ENCODE results near the gene TMEM220. TPM values are rescaled to one million over a fixed set of nuclear protein-coding genes. Genes with fewer than 3 reads are reported as not detected.

Gene TMEM220
- polyA plus RNA-seq (2012; ENCODE audit: missing spikeins): 0.81 TPM

DNA sequence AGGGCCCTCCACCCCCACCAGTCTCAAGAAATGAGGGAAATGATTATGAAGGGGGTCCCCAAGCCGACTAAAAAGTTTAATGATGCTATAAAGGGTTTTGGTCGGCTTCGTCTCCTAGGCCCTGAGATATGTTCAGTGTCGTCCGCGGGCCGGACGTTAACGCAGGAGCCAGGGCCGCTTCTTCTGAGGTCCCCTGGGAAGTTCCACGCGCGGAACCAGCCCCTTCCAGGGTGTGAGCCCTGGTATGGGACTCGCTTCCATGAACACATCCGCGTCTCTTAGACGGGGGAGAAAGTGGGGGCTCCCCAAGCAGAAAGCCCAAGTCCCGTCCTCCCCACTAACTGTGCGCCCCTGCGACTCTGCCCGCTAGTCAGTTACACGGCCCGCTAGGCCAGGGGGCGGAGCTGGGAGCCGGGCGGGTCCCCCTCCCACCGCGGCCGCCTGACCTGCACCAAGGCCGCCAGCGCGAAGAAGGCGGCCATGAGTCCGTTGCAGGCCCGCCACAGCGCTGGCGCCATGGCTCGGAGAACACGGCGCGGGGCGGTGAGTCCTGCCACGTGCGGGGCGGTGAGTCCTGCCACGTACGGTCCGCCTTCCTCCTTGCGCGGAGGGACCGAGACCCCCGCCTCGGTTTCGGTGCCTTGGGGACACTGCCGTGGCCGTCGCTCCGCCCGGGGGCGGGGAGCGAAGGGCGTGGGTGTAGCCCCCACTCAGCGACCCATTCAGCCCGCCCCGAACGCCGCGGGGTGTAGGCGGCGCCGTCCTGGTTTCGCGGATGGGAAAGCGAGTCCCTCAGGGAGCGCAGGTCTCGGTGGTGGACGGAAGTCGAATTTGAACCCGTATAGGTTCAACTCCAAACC, at the start of gene TMEM220:
TMEM220 (minus strand) TSS at position 690 of the 860 bp plus-strand sequence; CDS start at position 518, 172 bp downstream.
- DNase-seq (ENCODE audit: insufficient read length) (peak; percentile 25), FAIRE-seq (peak; percentile 58)
- TF ChIP-seq POLR2AphosphoS5 (IDR thresholded peaks at IDR 0.05; ENCODE audit: low read depth, low read length): no peak
- TF ChIP-seq POLR2A (IDR thresholded peaks at IDR 0.05; ENCODE audit: low read depth, low read length): peak; percentile 15; the same call in 1 of the 2 replicates
- TF ChIP-seq TAF1 (IDR thresholded peaks at IDR 0.05; ENCODE audit: borderline replicate concordance, low read depth, low read length): no peak

DNA sequence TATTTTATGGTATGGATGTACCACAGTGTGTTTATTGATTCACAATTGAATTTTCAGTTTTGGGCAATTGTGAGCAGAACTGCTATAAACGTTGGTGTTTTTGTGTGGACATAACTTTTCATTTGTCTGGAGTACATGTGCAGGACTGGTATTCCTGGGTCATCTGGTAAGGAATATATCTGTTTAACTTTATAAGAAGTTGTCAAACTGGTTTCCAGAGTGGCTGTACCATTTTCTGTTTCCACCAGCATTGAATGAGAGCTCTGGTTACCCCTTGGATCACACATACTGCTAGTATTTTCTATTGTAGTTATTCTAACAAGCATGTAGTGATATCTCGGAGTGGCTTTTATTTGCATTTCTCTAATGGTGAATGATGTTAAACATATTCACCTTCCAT, 49.8 kb upstream of the TMEM220 start:
- no peak for FAIRE-seq
- no peak for DNase-seq (ENCODE audit: insufficient read length)
- TF ChIP-seq TAF1 (IDR thresholded peaks at IDR 0.05; ENCODE audit: borderline replicate concordance, low read depth, low read length): no peak
- TF ChIP-seq POLR2AphosphoS5 (IDR thresholded peaks at IDR 0.05; ENCODE audit: low read depth, low read length): no peak
- TF ChIP-seq POLR2A (IDR thresholded peaks at IDR 0.05; ENCODE audit: low read depth, low read length): no peak

- DNase-seq (ENCODE audit: insufficient read length) (no peak), FAIRE-seq (no peak)
- no peak for TF ChIP-seq TAF1 (IDR thresholded peaks at IDR 0.05; ENCODE audit: borderline replicate concordance, low read depth, low read length)
- TF ChIP-seq POLR2AphosphoS5 (IDR thresholded peaks at IDR 0.05; ENCODE audit: low read depth, low read length): no peak
- TF ChIP-seq POLR2A (IDR thresholded peaks at IDR 0.05; ENCODE audit: low read depth, low read length): no peak
Measured at GRCh38 chr17:10777890-10778289, 48.1 kb upstream of the TMEM220 start.

DNA sequence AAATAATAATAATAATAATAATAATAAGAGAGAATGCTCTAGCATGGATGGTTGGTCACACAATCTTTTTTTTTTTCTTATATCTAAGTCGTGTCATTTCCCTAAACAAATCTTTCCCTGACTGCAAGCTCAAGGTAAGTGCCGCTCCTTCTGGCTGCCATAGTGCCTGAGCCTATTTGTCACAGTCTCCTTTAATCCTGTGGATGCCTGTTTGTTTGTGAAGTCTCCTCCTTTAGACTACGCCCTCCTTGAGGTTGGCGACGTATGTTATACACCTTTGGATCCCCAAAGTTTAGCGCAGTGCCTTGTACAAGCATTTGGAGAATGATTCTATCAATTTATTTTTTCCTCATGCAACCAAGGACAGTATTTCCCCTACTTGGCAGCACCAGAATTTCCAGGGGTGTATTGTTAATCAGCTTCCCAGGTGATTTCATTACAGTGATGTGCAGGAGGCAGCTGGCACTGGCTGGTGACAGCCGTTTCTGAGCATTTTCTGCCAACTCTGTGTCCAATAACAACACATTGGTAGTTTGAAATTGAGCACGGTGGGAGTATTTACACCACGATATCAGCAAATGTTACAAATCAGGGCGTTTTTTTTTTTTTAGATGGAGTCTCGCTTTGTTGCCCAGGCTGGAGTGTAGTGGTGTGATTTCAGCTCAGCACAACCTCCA, 47.4 kb upstream of the TMEM220 start:
- DNase-seq (ENCODE audit: insufficient read length) (no peak), FAIRE-seq (no peak)
- TF ChIP-seq POLR2A (IDR thresholded peaks at IDR 0.05; ENCODE audit: low read depth, low read length) (no peak), TAF1 (IDR thresholded peaks at IDR 0.05; ENCODE audit: borderline replicate concordance, low read depth, low read length) (no peak), POLR2AphosphoS5 (IDR thresholded peaks at IDR 0.05; ENCODE audit: low read depth, low read length) (no peak)

DNA sequence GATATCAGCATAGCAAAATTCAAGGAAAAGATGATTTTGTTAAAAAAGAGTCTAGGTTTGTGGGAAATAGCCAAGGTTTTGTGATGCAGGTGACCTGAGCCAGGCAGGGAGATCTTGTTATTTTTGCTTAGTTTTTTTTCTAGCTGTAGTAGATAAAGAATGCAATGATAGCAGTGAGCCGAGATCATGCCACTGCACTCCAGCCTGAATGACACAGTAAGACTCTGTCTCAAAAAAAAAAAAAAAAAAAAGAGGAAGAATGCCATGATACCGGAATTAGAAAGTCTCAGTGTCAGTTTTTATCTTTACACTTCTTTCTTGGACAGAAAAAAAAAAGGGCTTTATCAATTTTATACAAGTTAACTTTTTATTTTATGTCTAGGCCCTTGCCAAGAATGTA, 46.6 kb upstream of the TMEM220 start:
- no peak for DNase-seq (ENCODE audit: insufficient read length)
- TF ChIP-seq TAF1 (IDR thresholded peaks at IDR 0.05; ENCODE audit: borderline replicate concordance, low read depth, low read length) (no peak), POLR2AphosphoS5 (IDR thresholded peaks at IDR 0.05; ENCODE audit: low read depth, low read length) (no peak)
- FAIRE-seq: no peak

DNA sequence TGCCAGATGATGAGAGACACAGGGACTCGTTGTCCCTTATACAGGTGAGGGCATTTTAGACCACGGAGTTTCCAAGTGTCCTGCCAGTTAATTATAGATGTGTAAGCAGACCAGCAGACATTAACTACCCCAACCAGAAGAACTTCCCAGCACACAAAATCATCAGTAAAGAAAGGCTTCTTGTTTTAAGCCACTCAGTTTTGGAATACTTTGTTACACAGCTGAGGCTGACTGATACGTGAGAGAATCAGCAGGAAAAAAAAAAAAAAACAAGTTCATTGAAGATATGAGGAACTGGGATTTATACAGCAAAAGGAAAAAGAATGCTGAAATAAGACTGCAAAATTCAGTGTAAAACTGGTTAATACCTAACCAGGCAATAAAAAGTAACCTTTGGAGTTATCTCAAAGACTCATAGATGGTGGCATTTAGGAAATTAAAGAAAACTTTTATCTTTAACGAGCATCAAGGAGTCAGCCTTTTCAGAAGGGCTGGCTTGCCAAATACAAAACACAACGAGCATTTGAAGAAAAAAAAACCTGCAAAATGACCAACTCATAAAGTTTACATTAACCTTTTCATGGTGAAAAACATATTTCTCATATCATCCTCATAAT, 46.0 kb upstream of the TMEM220 start:
- FAIRE-seq: no peak

GRCh38 chr17:10775058-10775457, 45.2 kb upstream of the TMEM220 start:
- FAIRE-seq (no peak), DNase-seq (ENCODE audit: insufficient read length) (no peak)
- TF ChIP-seq POLR2A (IDR thresholded peaks at IDR 0.05; ENCODE audit: low read depth, low read length): no peak
- no peak for TF ChIP-seq TAF1 (IDR thresholded peaks at IDR 0.05; ENCODE audit: borderline replicate concordance, low read depth, low read length)

More for the DNA sequence above, 46.0 kb upstream of the TMEM220 start:
- TF ChIP-seq POLR2A (IDR thresholded peaks at IDR 0.05; ENCODE audit: low read depth, low read length) (no peak), POLR2AphosphoS5 (IDR thresholded peaks at IDR 0.05; ENCODE audit: low read depth, low read length) (no peak)
- no peak for DNase-seq (ENCODE audit: insufficient read length)

DNA sequence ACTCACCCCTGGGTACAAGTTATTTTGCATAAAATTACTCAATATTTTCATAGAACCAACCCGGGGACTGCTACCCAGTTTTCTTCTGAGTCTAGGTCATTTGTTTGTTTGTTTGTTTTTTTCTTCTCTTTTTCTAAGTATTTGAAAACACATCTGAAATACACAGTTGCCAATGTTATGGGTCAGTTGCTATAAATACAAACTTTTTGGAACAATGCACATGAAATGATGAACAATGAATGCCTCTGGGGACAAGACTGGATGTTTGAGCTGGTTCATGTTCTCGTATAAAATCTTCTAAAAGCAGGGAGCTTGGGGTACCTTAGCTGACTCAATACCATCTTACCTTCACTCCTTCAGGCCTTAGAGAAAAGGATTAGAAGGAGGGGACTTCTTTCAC, 43.6 kb upstream of the TMEM220 start:
- DNase-seq (ENCODE audit: insufficient read length) (no peak), FAIRE-seq (no peak)
- TF ChIP-seq TAF1 (IDR thresholded peaks at IDR 0.05; ENCODE audit: borderline replicate concordance, low read depth, low read length) (no peak), POLR2AphosphoS5 (IDR thresholded peaks at IDR 0.05; ENCODE audit: low read depth, low read length) (no peak), POLR2A (IDR thresholded peaks at IDR 0.05; ENCODE audit: low read depth, low read length) (no peak)

GRCh38 chr17:10772425-10773380, 42.9 kb upstream of the TMEM220 start:
- DNase-seq (ENCODE audit: insufficient read length) (no peak), FAIRE-seq (peak; percentile 30)
- no peak for TF ChIP-seq TAF1 (IDR thresholded peaks at IDR 0.05; ENCODE audit: borderline replicate concordance, low read depth, low read length)

DNA sequence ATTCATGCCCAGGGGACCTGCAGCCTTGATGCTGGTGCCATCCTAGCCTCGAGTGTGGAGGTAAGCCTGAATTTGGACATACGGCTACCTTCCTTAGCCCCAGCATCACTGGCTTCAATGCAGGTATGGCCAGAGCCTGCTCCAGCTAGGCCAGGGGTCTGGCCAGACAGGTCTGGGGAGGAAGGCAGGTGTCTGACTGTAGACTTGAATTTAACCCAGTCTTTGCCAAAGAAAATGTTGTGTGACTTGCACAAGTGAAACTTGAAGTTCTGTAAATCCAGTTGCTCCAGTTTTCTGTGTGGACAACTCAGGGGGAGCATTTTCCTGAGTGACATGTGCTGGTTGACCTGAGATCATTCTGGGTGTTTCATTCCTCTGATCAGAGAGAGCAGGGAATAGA, 41.3 kb upstream of the TMEM220 start:
- no peak for DNase-seq (ENCODE audit: insufficient read length)
- no peak for FAIRE-seq
- TF ChIP-seq POLR2AphosphoS5 (IDR thresholded peaks at IDR 0.05; ENCODE audit: low read depth, low read length) (no peak), POLR2A (IDR thresholded peaks at IDR 0.05; ENCODE audit: low read depth, low read length) (no peak), TAF1 (IDR thresholded peaks at IDR 0.05; ENCODE audit: borderline replicate concordance, low read depth, low read length) (no peak)

- FAIRE-seq (no peak), DNase-seq (ENCODE audit: insufficient read length) (no peak)
- TF ChIP-seq POLR2A (IDR thresholded peaks at IDR 0.05; ENCODE audit: low read depth, low read length) (no peak), TAF1 (IDR thresholded peaks at IDR 0.05; ENCODE audit: borderline replicate concordance, low read depth, low read length) (no peak), POLR2AphosphoS5 (IDR thresholded peaks at IDR 0.05; ENCODE audit: low read depth, low read length) (no peak)
Measured at GRCh38 chr17:10769840-10770239, 40.0 kb upstream of the TMEM220 start.

Measured in GM12892 (cell line).